Putamen (tissue), 1 donor: ENCODE results near the gene PNKP.
A peak's percentile ranks its signal among the peaks of the same experiment; 100 is the strongest.

Experiments
- DNase-seq: peaks from one replicate; pipeline ENCODE4 v3.0.0-alpha.2; 2016; ENCODE audit warnings: low spot score

PNKP gene

DNA sequence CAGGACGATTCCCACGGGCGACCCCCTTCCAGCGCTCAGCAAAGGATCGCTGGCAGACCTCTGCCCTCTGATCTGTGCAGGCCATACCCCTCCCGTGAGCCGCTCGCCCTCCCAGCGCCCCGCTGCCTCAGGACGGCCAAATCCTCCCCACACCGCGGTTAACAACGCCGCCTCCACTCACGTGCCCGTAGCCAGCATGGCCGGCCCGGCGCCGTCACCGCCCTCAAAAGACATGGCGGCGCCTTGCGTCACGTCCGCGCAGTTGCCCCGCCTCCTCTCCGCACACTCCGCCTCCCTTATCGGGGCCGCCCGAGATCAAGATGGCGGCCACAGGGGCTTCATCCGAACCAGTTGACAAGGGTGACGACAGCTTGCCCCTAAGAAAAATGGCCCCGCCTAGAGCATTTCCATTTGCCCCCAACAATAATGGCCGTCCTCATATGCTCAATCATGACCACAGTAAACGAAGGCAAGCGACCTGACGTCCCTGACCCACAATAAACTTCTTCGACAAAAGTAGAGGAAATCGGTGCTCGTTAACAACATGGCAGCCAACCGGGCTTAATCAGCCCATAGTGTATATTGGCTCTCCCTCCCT, 9.1 kb upstream of the PNKP start:
- peak; percentile 99 for DNase-seq

DNA sequence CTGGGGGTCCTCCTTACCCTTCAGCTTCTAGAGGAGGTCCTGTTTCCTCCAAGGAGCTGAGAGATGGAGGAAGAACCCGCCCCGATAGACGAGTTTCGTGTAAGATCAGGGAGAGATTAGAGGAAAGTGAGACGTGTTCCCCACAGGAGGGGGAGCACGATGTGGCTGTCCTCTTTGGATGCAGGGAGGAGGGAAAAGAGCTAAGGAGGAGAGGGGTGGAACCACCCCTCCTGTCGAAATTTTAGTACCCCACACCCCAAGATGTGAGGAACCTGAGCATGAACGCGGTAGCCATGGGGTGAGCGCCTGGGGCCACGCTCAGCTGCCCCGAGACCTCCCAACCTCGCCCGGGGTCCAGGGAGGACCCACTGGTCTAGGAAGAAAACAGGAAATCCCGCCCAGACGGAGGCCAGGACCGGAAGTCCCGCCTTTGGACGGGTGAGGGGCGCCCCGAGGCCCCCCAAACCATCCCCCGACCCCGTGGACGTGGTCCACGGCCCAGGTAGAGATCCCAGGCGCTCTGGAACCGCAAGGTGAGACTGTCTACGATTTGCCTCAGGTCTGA, 8.6 kb upstream of the PNKP start:
- DNase-seq = peak; percentile 56

DNA sequence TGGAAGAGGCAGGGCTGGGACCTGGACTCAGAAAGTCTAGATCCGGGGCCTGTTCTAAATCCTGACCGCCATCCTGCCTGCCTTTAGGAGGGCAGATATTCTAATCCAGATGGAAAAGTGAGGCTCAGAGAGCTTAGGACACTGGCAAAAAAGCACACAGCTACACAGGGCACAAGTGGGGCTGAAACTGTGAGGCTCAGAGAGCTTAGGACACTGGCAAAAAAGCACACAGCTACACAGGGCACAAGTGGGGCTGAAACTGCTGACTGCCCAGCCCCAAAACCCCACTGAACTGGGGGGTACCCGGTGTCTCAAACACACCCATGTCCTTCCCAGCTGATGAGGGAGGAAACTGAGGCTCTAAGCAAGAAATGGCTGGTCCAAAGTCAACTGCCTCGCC, 7.8 kb upstream of the PNKP start:
- no peak for DNase-seq

DNA sequence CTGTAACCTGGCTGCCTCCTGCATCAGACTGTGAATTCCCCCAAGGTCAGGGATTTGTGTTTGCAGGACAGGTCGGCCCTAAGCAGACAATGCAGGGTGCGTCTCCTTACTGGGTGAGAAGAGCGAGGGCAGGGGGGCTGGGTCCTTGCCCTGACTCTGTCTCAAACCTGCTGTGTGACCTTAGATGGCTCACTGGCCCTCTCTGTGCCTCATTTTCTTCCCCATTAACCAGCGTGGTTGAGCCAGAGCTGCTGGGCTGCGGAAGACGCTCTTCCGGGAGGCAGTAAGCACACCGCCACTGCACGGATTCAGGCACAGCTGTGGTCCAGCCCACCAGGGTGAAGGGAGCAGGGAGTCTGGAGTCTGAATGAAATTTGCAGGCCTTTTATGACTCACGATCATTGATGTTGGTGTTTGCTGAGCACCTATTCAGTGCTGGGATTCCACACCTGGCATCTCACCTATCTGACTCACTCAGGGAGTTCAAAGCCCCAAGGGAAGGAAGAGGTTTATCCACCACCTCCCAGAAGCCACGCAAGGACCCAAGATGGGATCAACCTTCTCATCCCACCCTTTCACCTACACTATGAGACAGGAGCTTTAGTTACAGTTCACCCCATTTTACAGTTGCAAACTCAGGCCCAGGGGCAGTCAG, 7.3 kb upstream of the PNKP start:
- DNase-seq = no peak

DNA sequence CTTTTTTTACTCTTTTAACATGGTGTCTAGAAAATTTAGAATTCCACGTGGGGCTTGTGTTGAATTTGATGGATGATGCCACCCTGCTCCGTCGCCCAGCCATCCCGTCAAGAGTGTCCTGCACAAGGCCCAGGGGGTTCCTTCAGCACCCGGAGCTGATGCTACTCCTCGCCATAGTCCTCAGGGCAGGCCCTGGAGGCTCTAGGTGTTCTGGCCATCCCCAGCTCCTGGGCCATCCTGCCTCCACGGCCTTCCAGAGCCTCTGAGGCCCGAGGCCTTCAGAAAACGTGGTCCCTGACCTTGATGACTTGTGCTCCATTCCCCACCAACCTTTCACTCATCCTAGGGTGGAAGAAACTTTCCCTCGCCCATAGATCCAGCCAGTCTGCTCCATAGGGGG, 6.5 kb upstream of the PNKP start:
- DNase-seq = no peak

DNA sequence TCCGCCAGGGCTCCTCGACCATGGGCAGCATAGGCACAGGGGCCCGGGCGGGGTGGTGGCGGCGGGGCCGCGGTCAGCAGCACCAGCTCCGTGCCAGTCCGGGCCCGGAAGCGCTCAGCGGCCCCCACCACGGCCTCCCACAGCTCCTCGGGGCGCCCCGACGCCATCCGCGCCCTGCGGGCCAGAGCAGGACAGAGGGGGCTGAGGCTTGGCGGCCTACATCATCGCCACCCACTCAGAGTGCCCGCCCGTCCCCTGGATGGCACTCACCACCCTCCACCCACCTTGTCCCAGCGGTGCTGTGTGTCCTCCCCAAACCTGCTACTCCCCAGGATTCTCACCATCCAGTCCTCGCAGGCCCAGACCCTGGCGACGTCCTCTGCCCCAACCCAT, 5.7 kb upstream of the PNKP start:
- no peak for DNase-seq

DNA sequence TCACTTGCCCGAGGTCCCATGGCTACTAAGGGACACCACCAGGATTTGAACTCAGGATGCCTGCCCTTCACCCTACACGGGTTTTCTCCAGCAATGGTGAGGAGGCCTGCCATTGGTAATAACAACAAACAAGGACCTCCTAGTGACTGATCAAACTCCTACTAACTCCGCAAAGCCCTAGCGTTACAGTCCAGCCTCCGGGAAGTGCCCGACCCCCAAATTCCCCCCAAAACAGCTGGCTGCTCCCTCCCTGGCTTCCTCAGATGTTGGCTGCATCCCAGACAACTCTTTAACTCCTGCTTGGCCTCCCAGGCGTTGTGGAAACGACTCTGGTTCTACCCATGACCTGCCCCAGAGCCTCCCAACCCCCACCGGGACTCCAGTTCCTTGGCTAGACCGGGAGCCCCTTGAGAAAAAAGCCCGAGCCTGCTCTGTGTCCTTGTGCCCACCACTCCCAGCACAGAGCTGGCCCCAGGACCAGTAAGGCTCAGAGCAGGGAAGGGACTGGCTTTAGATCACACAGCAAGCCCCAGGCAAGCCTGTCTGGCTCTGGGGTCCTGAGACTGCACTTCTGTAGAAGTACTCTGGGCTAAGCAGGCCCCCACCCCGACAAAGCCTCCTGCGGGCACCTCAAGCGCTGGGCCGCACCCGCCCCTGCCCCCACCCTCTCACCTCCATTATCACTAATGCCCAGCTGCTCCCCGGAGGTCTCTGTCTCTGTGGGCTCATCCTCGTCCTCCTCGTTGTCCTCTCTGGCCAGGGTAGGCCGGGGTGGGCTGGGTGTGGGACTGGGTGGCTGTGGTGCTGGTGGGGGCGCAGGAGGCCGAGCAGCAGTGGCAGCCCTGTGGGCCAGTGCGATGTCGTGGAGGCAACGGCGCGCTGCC, 5.1 kb upstream of the PNKP start:
- DNase-seq = no peak

DNA sequence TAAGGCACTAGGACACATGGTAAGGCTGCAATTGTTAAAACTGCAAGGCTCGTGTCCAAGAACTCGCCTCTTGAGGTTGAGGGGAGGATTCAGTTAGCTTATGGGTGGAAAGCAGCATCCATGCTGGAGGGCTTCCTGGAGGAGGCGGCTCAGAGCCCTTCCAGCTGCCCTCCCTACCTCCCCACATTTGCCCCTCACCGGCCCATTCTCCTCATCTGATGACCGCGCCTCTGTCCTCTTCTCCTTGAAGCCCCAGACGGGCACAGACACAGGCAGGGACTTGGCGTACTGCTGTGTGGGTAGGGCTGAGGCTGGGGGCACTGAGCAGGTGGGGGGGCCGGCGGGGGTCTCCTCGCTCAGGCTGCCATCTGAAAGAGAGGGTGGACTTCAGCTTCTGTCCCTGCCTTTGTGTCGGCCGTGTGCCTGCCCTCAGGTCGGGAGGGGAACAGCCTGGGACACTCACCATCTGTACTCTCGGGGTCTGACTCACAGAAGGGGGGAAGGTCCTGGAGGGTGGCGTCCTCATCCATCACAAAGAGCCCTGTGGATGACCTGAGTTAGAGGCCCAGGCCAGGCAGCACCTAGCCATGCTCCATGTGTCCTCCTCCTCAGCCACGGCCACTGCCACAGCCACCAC, 4.1 kb upstream of the PNKP start:
- DNase-seq = no peak

DNA sequence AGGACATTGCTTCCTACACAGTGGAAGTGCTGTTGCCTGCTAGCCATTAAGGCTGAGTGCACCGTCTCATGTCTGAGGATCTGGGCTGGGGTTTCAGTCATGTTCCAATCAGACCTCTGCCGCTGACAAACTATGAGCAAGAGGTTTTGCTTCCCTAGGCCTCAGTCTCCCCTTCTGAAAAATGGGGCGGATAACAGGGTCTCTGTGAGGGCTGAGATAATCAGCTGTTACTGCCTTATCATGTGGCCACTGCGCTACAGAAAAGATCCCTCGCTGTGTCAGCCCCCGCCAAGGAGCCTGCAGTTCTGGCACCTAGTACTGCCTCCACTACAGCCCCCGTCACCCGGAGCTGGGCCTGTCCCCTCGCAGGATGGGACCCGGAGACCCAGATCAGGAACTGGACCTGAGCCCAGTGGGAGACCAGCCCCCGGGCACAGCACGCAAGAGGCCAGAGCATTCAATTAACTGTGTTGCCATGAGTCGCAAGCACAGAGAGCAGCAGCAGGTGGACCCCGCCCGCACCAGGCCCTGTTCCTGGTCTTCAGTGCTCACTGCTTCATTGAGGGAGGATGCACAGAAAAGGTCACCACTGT, 3.0 kb upstream of the PNKP start:
- no peak for DNase-seq

DNA sequence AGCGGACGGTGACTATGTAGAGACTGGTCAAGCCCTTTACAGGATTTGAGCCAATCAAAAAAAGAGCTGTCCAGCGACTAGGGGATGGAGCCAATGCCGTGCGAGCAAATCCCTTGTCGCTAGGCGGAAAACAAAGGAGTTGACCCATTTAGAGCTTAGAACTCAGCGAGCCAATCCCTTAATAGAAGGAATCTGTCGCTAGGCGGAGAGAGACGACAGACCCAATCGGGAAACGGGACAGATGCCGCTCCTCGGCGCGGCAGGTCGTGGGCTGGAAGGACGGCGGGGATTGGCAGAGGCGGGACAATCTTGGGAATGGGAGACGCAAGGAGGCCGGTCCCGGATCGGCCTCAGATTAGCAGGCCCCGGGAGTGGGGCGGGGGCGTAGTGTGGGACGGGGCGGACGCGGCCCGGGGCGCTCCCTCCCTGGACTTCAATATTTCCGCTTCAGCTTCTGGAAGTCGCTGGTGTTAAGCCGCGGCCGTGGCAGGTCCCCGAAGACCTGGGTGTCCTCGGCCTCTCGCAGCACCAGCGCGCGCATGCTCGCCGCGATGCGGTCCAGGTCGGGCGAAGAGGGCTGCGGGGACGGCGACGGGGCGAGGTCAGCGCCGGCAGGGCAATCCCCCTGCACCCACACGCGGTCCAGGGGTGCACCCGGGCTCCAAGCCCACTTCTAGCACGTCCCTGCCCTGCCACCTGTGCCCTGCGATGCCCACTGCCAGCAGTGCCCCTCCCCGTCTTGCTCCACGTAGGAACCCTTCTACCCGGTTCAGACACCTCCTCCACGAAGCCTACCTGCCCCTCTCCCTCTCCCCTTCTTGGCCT, 2.3 kb upstream of the PNKP start:
- peak; percentile 100 for DNase-seq

DNA sequence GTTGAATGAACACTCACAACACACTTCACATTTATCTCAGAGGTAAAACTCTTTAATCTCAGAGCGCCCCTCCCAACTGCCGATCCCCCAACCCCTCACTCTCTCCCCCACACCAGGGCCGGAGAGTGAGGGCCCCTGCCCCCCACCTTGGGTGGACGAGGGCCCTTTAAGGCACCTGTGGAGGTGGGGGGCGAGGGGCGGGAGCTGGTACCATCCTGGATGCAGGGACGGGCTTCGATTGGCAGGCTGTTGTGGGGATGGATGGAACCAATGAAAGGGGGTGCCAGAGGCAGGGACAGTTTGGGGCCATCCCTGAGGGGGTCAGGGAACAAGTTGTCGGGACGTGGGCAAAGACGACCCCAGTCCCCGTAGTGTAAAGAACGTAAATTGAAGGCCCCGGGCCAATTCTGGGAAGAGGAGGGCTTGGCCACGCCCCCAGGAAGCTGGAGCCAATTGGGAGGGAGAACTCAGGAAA, 1.7 kb upstream of the PNKP start:
- DNase-seq = no peak

DNA sequence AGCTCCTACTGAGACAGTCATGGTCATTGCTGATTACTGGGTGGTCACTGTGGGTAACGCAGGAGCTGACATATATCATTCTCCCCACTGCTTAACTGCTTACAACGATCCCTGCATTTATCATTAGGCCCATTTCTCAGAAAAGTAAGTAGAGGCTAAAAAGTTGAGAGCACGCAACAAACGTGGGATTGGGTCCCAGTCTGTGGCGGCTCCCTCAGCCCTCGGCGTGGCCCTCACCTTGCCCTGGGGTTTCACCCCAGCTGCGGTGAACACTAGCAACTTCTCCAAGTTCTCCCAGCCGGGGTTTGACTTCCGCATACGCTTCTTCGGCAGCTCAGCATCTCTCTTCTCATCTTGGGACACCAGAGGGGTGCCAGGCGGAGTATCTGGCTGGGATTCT, 2.5 kb downstream of the PNKP start:
- DNase-seq = no peak

DNA sequence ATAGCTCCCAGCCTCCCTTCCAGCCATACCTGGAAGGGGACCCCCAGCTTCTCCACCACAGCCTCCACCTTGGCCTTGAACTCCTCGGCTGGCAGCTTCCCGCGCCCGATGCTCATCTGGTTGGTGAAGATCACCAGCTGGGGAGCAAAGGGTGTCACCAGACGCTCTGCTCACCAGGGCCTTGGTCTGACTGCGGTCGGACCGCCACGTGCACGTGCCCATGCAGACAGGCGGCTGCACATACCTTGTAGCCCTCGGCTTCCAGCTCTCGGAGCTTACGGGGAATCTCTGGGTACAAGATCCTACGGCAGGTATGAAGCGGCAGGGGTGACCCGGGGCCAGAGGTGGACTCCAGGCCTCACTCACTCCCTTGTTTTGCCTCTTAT, 3.4 kb downstream of the PNKP start:
- no peak for DNase-seq

DNA sequence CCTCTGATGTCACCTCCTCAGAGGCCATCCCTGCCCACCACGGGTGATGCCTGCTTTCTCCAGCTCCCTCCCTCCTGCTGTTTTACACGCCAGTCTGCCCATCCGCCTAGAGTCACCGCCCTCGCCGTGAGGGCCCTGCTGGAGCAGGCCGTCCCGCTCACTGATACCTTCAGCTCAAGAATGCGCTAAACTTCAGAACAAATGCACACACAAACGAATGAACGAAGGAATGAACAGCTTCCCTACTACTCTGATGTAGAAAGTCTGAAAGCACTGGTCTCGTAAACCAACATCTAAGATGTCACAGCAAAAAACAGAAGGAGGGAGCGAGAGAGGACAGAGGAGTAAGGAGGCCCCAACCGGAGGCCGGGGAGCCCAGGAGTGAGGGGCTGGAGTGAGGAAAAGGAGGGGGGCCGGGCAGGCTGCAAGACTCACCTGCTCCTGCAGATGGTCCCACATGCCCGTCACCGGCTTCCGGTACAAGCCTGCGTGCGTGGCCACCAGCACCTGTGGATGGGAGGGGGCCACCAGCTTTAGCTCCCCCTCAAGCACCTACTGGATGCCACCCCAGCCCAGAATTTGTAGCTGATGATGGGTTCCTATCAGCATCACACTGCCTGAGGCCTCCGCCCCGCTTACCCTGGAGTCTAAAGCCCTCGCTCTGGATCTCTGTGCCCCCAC, 4.0 kb downstream of the PNKP start:
- no peak for DNase-seq

DNA sequence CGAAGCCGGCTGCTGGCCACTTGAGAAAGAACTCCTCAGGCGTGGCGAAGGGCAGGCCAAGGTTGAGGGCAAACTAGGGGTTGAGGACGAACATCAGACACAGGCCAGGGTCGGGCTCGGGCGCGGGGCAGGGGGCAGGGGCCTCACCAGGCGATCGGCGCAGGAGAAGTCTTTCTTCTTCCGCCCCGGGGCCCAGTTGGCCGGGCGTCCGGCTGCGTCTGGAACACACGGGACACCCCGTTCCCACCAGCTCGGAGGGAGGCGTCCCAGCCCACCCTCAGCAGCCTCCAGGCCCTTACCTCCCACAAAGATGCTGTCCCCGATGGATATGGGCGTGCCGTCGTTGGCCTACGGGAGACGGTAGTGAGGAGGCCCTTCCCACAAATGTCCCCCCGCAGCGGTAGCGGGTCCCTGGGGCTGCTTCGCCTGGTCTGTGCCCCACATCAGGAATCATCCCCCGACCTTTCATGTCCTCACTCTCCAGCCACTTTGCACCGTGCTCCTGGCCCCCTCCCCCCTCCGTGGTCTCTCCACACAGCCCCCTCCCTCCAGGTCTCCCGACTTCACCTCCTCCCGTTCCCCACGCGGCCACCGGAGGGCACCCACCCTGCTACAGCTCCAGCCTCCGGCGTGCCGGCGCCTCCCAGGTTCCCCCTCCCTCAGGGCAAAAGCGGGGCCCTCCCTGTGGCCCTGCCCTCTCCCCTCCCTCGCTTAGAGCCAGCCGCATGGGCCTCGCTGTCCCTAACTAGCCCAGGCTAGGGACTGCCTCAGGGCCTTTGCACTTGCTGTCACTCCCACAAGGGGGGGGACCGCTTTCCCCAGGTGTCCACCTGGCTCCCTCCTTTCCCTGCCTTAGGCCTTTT, 4.8 kb downstream of the PNKP start:
- DNase-seq = no peak

DNA sequence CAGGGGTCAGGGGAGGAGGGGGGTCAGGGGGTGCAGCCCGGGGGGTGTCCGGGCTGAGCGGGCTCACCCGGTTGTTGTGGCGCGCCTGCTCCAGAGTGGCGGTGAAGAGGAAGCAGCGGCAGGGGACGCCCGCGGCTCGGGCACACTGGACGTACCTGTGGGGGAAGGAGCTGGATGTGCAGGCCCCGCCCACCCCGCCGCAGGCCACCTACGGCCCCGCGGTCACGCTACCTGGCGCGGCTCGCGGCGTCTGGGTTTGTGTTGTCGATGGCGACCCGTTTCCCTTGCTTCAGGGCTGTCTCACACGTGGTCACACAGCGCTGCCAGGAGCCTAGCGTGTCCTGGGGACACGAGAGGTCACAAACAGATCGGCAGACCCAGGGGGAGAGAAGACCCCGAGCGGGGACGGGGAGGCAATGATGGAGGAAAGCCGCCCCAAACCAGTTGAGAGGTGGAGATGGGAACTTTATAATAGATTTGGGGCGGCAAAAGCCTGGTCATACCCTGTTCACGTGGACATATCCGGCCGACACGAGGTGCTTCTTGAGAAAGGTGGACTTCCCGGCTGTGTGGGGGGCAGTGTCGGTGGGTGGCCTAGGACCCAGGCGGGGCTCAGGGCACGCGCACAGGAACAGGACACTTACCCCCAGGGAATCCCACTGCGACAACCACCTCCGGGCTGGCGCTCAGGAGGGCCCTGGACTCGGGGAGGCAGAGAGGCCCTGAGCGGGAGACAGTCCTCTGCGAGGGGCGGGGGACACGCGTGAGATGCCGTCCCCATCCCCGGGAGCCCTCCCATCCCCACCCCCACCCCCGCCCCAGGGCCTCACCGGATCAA, 5.6 kb downstream of the PNKP start:
- DNase-seq = no peak

DNA sequence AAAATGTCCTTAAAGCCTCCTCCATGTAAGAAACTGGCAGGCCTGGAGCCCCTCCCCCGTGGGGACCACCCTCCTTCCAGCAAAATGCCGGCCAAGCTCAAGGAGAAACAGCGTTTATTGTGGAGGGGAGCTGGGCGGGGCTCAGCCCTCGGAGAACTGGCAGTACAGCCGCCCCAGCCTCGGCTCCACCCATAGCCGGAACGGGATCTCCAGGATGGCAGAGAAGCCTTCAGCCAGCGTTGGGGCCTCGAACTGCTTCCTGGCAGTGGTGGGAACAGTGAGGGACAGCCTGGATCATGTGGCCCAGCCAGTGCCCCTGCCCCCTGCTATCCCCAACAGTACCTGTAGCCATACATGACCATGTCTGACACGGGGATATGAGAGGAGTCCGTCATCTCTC, 6.3 kb downstream of the PNKP start:
- no peak for DNase-seq

DNA sequence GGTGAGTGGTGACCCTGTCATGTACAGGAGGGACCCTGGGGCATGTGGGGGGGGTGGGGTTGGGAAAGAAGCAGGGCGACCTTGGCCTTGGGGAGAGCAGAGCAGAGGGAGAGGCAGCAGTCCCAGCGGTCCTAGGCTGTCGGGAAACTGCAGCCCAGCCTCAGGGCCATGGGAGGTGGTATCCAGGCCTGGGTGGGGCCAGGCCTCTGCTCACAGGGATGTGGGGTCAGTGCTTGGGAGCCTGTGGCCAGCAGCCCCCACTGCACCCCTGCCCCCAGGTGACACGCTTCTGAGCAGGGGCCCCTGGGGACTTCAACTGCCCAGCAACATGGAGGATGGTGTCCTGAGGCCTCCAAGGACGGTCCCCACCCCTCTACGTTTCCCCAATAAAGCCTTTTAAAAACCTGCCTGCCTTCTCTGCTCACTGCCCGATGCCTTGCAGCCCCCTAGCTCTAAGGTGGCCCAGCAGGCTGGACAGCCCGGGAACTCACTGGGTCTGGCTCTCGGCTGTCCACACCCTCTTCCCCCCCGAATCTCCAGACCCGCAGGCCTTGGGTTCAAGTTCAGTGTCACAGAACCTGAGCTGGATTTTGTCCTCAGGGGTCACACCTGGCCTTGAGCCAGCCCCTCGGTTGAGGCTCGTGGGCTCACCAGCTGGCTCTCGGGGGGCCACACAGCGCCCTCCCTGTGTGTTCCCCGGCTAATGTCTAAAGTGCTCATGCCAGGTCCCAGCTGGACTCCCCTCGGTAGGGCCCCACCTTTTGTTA, 6.9 kb downstream of the PNKP start:
- DNase-seq = no peak
